ENCODE results near the gene KIR3DL1.
"Not testable (repeated sequence)": the region's sequence is repeated elsewhere in the genome, so short reads cannot be mapped to it uniquely, and the experiment has no call there.

Gene KIR3DL1

GRCh38 chr19:54805665-54806515 is 10.4 kb upstream of the KIR3DL1 start:
- TF ChIP-seq CTCF (IDR thresholded peaks at IDR 0.05; ENCODE audit: extremely low read depth, insufficient read depth, missing control alignments) = no peak
- in situ Hi-C loops (cut with MboI; ENCODE audit: low pct_unique_long_range_greater_than_20kb, low sequenced_read_pairs, unreplicated experiment) = no loop called here
- DNase-seq (ENCODE audit: low spot score) = no peak

- TF ChIP-seq CTCF (IDR thresholded peaks at IDR 0.05; ENCODE audit: extremely low read depth, insufficient read depth, missing control alignments) = no peak
- in situ Hi-C loops (cut with MboI; ENCODE audit: low pct_unique_long_range_greater_than_20kb, low sequenced_read_pairs, unreplicated experiment) = no loop called here
- DNase-seq (ENCODE audit: low spot score) = no peak
Observed at GRCh38 chr19:54806516-54806838, 9.8 kb upstream of the KIR3DL1 start.

GRCh38 chr19:54814571-54814970 is 1.7 kb upstream of the KIR3DL1 start:
- in situ Hi-C loops (cut with MboI; ENCODE audit: low pct_unique_long_range_greater_than_20kb, low sequenced_read_pairs, unreplicated experiment); DNase-seq (ENCODE audit: low spot score): not testable (repeated sequence)

GRCh38 chr19:54817670-54818536 is 1.6 kb downstream of the KIR3DL1 start:
- in situ Hi-C loops (cut with MboI; ENCODE audit: low pct_unique_long_range_greater_than_20kb, low sequenced_read_pairs, unreplicated experiment) = loop anchor here (5.0 kb wide), 1 partner anchor 34 kb away; the partner anchor contains the start of gene KIR3DL2
- no peak for TF ChIP-seq CTCF (IDR thresholded peaks at IDR 0.05; ENCODE audit: extremely low read depth, insufficient read depth, missing control alignments)
- DNase-seq (ENCODE audit: low spot score) = no peak

- DNase-seq (ENCODE audit: low spot score); in situ Hi-C loops (cut with MboI; ENCODE audit: low pct_unique_long_range_greater_than_20kb, low sequenced_read_pairs, unreplicated experiment): not testable (repeated sequence)
Observed at GRCh38 chr19:54824416-54824815, 8.1 kb downstream of the KIR3DL1 start.

- in situ Hi-C loops (cut with MboI; ENCODE audit: low pct_unique_long_range_greater_than_20kb, low sequenced_read_pairs, unreplicated experiment); DNase-seq (ENCODE audit: low spot score): not testable (repeated sequence)
Observed at GRCh38 chr19:54825326-54825725, 9.1 kb downstream of the KIR3DL1 start.

- DNase-seq (ENCODE audit: low spot score); in situ Hi-C loops (cut with MboI; ENCODE audit: low pct_unique_long_range_greater_than_20kb, low sequenced_read_pairs, unreplicated experiment): not testable (repeated sequence)
Observed at GRCh38 chr19:54828064-54828463, 11.8 kb downstream of the KIR3DL1 start.

- in situ Hi-C loops (cut with MboI; ENCODE audit: low pct_unique_long_range_greater_than_20kb, low sequenced_read_pairs, unreplicated experiment); DNase-seq (ENCODE audit: low spot score): not testable (repeated sequence)
Observed at GRCh38 chr19:54832496-54832895, 16.2 kb downstream of the KIR3DL1 start, which contains the start of gene KIR2DS4. Gene KIR2DS4 (plus strand): TSS chr19:54832676.

GRCh38 chr19:54835126-54835525 is 18.9 kb downstream of the KIR3DL1 start:
- in situ Hi-C loops (cut with MboI; ENCODE audit: low pct_unique_long_range_greater_than_20kb, low sequenced_read_pairs, unreplicated experiment); DNase-seq (ENCODE audit: low spot score): not testable (repeated sequence)

- DNase-seq (ENCODE audit: low spot score); in situ Hi-C loops (cut with MboI; ENCODE audit: low pct_unique_long_range_greater_than_20kb, low sequenced_read_pairs, unreplicated experiment): not testable (repeated sequence)
Observed at GRCh38 chr19:54837522-54837921, 21.3 kb downstream of the KIR3DL1 start.

GRCh38 chr19:54843171-54843570 is 26.9 kb downstream of the KIR3DL1 start:
- in situ Hi-C loops (cut with MboI; ENCODE audit: low pct_unique_long_range_greater_than_20kb, low sequenced_read_pairs, unreplicated experiment); DNase-seq (ENCODE audit: low spot score): not testable (repeated sequence)

GRCh38 chr19:54850061-54850640 is 33.9 kb downstream of the KIR3DL1 start, which contains the start of gene KIR3DL2:
Gene KIR3DL2 (plus strand): TSS chr19:54850443. CDS start chr19:54850476, 33 bp downstream.
- in situ Hi-C loops (cut with MboI; ENCODE audit: low pct_unique_long_range_greater_than_20kb, low sequenced_read_pairs, unreplicated experiment) = loop anchor here (5.0 kb wide), 1 partner anchor 33 kb away; the partner anchor contains the start of gene KIR3DL1
- DNase-seq (ENCODE audit: low spot score) = not testable (repeated sequence)
